Measurements from ENCODE around the gene MALRD1.

DNA sequence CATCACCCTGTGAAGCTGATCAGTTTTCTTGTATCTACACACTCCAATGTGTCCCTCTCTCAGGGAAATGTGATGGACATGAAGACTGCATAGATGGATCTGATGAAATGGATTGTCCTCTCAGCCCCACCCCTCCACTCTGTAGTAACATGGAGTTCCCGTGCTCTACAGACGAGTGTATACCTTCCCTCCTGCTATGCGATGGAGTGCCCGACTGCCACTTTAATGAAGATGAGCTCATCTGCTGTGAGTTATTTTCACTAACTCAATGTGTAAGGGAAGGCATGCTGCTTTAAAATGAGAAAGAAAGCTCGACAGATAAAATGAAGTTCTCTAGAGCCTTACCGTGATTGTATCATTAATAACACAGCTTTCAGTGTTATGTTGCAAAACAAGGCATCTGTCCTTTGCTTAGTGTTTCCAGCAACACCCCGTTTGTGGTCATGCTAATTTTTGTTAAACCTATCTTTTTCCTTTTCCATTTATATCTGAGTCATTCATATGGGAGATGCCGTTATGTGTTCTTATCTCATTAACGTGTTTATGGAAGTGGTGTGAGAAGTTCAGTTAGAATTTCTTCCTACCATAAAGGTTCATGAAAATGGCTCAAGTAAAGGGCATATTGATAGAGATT lies 546.7 kb downstream of the MALRD1 start:
- TF ChIP-seq, protein P1, sequence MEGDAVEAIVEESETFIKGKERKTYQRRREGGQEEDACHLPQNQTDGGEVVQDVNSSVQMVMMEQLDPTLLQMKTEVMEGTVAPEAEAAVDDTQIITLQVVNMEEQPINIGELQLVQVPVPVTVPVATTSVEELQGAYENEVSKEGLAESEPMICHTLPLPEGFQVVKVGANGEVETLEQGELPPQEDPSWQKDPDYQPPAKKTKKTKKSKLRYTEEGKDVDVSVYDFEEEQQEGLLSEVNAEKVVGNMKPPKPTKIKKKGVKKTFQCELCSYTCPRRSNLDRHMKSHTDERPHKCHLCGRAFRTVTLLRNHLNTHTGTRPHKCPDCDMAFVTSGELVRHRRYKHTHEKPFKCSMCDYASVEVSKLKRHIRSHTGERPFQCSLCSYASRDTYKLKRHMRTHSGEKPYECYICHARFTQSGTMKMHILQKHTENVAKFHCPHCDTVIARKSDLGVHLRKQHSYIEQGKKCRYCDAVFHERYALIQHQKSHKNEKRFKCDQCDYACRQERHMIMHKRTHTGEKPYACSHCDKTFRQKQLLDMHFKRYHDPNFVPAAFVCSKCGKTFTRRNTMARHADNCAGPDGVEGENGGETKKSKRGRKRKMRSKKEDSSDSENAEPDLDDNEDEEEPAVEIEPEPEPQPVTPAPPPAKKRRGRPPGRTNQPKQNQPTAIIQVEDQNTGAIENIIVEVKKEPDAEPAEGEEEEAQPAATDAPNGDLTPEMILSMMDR (conservative IDR thresholded peaks at IDR 0.05 in 1 of 2, IDR thresholded peaks at IDR 0.05 in 1 of 2; ENCODE audit: low read depth in 1 of 2, low read length in 2 of 2): no peak
- no peak for TF ChIP-seq EZH2 (IDR thresholded peaks at IDR 0.05; ENCODE audit: low read length, missing control alignments)

Measured in fibroblast of lung (primary cell).